Activated naive CD4-positive, alpha-beta T cell treated with anti-CD3 and anti-CD28 coated beads, Interleukin-2, amount 10 ng/mL, durations not matched to agents 7 days and 5 days (primary cell): ENCODE results near the gene DUXB.

ENCODE experiments used
- CTCF ChIA-PET: fragments of 350-600 bp; sonication (Branson Sonifier 250); formaldehyde crosslinking; loops from one replicate; lab custom pipeline; 2021; ENCODE audit warnings: antibody characterized with exemption; lab: Charles Lee
- DNase-seq: peaks from one replicate; pipeline ENCODE4 v3.0.0-alpha.2; 2020
- H3K27ac Mint-ChIP-seq: one replicate; pipeline ENCODE4 v1.8.0; 2021; ENCODE audit warnings: mild to moderate bottlenecking, moderate library complexity, mixed read lengths
- H3K27me3 Mint-ChIP-seq: one replicate; pipeline ENCODE4 v1.8.0; 2021; ENCODE audit warnings: mild to moderate bottlenecking, mixed read lengths
- H3K36me3 Mint-ChIP-seq: one replicate; pipeline ENCODE4 v1.8.0; 2021; ENCODE audit warnings: mixed read lengths
- H3K4me1 Mint-ChIP-seq: one replicate; pipeline ENCODE4 v1.8.0; 2021; ENCODE audit warnings: mixed read lengths
- H3K4me3 Mint-ChIP-seq: one replicate; pipeline ENCODE4 v1.8.0; 2021; ENCODE audit warnings: mild to moderate bottlenecking, moderate library complexity, mixed read lengths
- H3K9me3 Mint-ChIP-seq: one replicate; pipeline ENCODE4 v1.8.0; 2021; ENCODE audit warnings: mixed read lengths

The DUXB gene

GRCh38 chr16:75701361-75701760 lies at the start of gene DUXB:
TSS of gene DUXB (minus strand) at chr16:75701461. CDS start at chr16:75701418, 43 bp downstream.
- H3K27ac Mint-ChIP-seq = no peak within 1 kb of the TSS

GRCh38 chr16:75750528-75750927 lies 49.3 kb upstream of the DUXB start:
- Mint-ChIP-seq H3K4me3 (no peak overlapping the region), H3K27ac (no peak overlapping the region), H3K9me3 (no peaks in the 10 kb centered on the region), H3K4me1 (no peaks in the 10 kb centered on the region), H3K36me3 (no peaks in the 10 kb centered on the region), H3K27me3 (peaks cover 17% of the 10 kb centered on the region)
- no peak for DNase-seq
- CTCF ChIA-PET = interaction anchor here (0.6 kb wide), 2 partner anchors 560 to 1392 kb away, joined by 3 read pairs; no protein-coding TSS in a partner anchor

More at GRCh38 chr16:75701361-75701760, at the start of gene DUXB:
- CTCF ChIA-PET = no interaction called here
- H3K36me3 Mint-ChIP-seq = no peaks in the 10 kb centered on the region
- no peaks in the 10 kb centered on the region for H3K4me1 Mint-ChIP-seq
- DNase-seq = no peak
- peaks cover 9% of the 10 kb centered on the region for H3K27me3 Mint-ChIP-seq
- no peaks in the 10 kb centered on the region for H3K9me3 Mint-ChIP-seq
- no peak within 1 kb of the TSS for H3K4me3 Mint-ChIP-seq

- CTCF ChIA-PET = no interaction called here
These were observed 45.1 kb upstream of the DUXB start for GRCh38 chr16:75746359-75746758.

GRCh38 chr16:75745823-75746222 lies 44.6 kb upstream of the DUXB start:
- peaks cover 13% of the 10 kb centered on the region for H3K9me3 Mint-ChIP-seq
- H3K36me3 Mint-ChIP-seq = no peaks in the 10 kb centered on the region
- CTCF ChIA-PET = no interaction called here
- H3K4me1 Mint-ChIP-seq = no peaks in the 10 kb centered on the region
- H3K4me3 Mint-ChIP-seq = no peak overlapping the region
- no peak overlapping the region for H3K27ac Mint-ChIP-seq
- H3K27me3 Mint-ChIP-seq = peaks cover 17% of the 10 kb centered on the region
- no peak for DNase-seq

More at GRCh38 chr16:75746359-75746758, 45.1 kb upstream of the DUXB start:
- Mint-ChIP-seq H3K27ac (no peak overlapping the region), H3K4me1 (no peaks in the 10 kb centered on the region), H3K36me3 (no peaks in the 10 kb centered on the region), H3K27me3 (peaks cover 17% of the 10 kb centered on the region), H3K9me3 (peaks cover 13% of the 10 kb centered on the region), H3K4me3 (no peak overlapping the region)
- DNase-seq = no peak

GRCh38 chr16:75745242-75745641 lies 44.0 kb upstream of the DUXB start:
- CTCF ChIA-PET = no interaction called here
- Mint-ChIP-seq H3K27me3 (peaks cover 17% of the 10 kb centered on the region), H3K9me3 (peaks cover 13% of the 10 kb centered on the region), H3K4me3 (no peak overlapping the region), H3K4me1 (no peaks in the 10 kb centered on the region), H3K27ac (no peak overlapping the region), H3K36me3 (no peaks in the 10 kb centered on the region)
- DNase-seq = no peak

GRCh38 chr16:75742424-75743047 lies 41.3 kb upstream of the DUXB start:
- no peak overlapping the region for H3K4me3 Mint-ChIP-seq
- CTCF ChIA-PET = no interaction called here
- no peaks in the 10 kb centered on the region for H3K36me3 Mint-ChIP-seq
- no peak for DNase-seq
- no peaks in the 10 kb centered on the region for H3K4me1 Mint-ChIP-seq
- peaks cover 5% of the 10 kb centered on the region for H3K27me3 Mint-ChIP-seq
- no peak overlapping the region for H3K27ac Mint-ChIP-seq
- H3K9me3 Mint-ChIP-seq = peaks cover 13% of the 10 kb centered on the region

- H3K4me3 Mint-ChIP-seq = no peak overlapping the region
- no peak for DNase-seq
- no peaks in the 10 kb centered on the region for H3K36me3 Mint-ChIP-seq
- H3K9me3 Mint-ChIP-seq = no peaks in the 10 kb centered on the region
- no peak overlapping the region for H3K27ac Mint-ChIP-seq
- no peaks in the 10 kb centered on the region for H3K4me1 Mint-ChIP-seq
- CTCF ChIA-PET = no interaction called here
- H3K27me3 Mint-ChIP-seq = no peaks in the 10 kb centered on the region
These were observed 32.3 kb upstream of the DUXB start for GRCh38 chr16:75733305-75734211.

- CTCF ChIA-PET = no interaction called here
These were observed 31.6 kb upstream of the DUXB start for GRCh38 chr16:75732871-75733270.

GRCh38 chr16:75727221-75727620 lies 26.0 kb upstream of the DUXB start:
- CTCF ChIA-PET = no interaction called here
- H3K9me3 Mint-ChIP-seq = no peaks in the 10 kb centered on the region
- H3K27ac Mint-ChIP-seq = no peak overlapping the region
- DNase-seq = no peak
- no peak overlapping the region for H3K4me3 Mint-ChIP-seq
- H3K27me3 Mint-ChIP-seq = no peaks in the 10 kb centered on the region
- H3K4me1 Mint-ChIP-seq = no peaks in the 10 kb centered on the region
- H3K36me3 Mint-ChIP-seq = no peaks in the 10 kb centered on the region

More at GRCh38 chr16:75732871-75733270, 31.6 kb upstream of the DUXB start:
- Mint-ChIP-seq H3K9me3 (no peaks in the 10 kb centered on the region), H3K4me3 (no peak overlapping the region), H3K27ac (no peak overlapping the region), H3K36me3 (no peaks in the 10 kb centered on the region), H3K4me1 (no peaks in the 10 kb centered on the region), H3K27me3 (no peaks in the 10 kb centered on the region)
- DNase-seq = no peak

GRCh38 chr16:75726390-75726789 lies 25.1 kb upstream of the DUXB start, which contains the start of gene CPHXL:
TSS of gene CPHXL (minus strand) at chr16:75726490. CDS start at chr16:75726442, 48 bp downstream.
- Mint-ChIP-seq H3K9me3 (no peaks in the 10 kb centered on the region), H3K27ac (no peak within 1 kb of the TSS), H3K27me3 (no peaks in the 10 kb centered on the region), H3K36me3 (no peaks in the 10 kb centered on the region), H3K4me1 (no peaks in the 10 kb centered on the region), H3K4me3 (no peak within 1 kb of the TSS)
- DNase-seq = no peak
- CTCF ChIA-PET = no interaction called here

- Mint-ChIP-seq H3K4me3 (no peak overlapping the region), H3K4me1 (no peaks in the 10 kb centered on the region), H3K36me3 (no peaks in the 10 kb centered on the region), H3K27ac (no peak overlapping the region), H3K9me3 (peaks cover 2% of the 10 kb centered on the region), H3K27me3 (no peaks in the 10 kb centered on the region)
- CTCF ChIA-PET = no interaction called here
- DNase-seq = no peak
These were observed 17.2 kb upstream of the DUXB start for GRCh38 chr16:75718452-75718851.

- CTCF ChIA-PET = no interaction called here
- Mint-ChIP-seq H3K27ac (no peak overlapping the region), H3K9me3 (peaks cover 7% of the 10 kb centered on the region), H3K4me3 (no peak overlapping the region), H3K36me3 (peaks cover 2% of the 10 kb centered on the region), H3K4me1 (no peaks in the 10 kb centered on the region), H3K27me3 (peaks cover 5% of the 10 kb centered on the region)
- no peak for DNase-seq
These were observed 13.4 kb upstream of the DUXB start for GRCh38 chr16:75714661-75715060.

- Mint-ChIP-seq H3K36me3 (peaks cover 2% of the 10 kb centered on the region), H3K9me3 (peaks cover 10% of the 10 kb centered on the region), H3K4me3 (no peak overlapping the region), H3K4me1 (no peaks in the 10 kb centered on the region), H3K27me3 (peaks cover 7% of the 10 kb centered on the region), H3K27ac (no peak overlapping the region)
- DNase-seq = no peak
- CTCF ChIA-PET = no interaction called here
These were observed 9.1 kb upstream of the DUXB start for GRCh38 chr16:75710344-75710743.

GRCh38 chr16:75703306-75703705 lies 2.0 kb upstream of the DUXB start:
- H3K4me1 Mint-ChIP-seq = no peaks in the 10 kb centered on the region
- no peak overlapping the region for H3K27ac Mint-ChIP-seq
- H3K4me3 Mint-ChIP-seq = no peak overlapping the region
- H3K27me3 Mint-ChIP-seq = peaks cover 9% of the 10 kb centered on the region
- no peaks in the 10 kb centered on the region for H3K9me3 Mint-ChIP-seq
- no peaks in the 10 kb centered on the region for H3K36me3 Mint-ChIP-seq
- CTCF ChIA-PET = no interaction called here
- DNase-seq = no peak

- H3K4me1 Mint-ChIP-seq = no peaks in the 10 kb centered on the region
- H3K4me3 Mint-ChIP-seq = no peak overlapping the region
- H3K27me3 Mint-ChIP-seq = peaks cover 9% of the 10 kb centered on the region
- CTCF ChIA-PET = no interaction called here
- no peaks in the 10 kb centered on the region for H3K9me3 Mint-ChIP-seq
- DNase-seq = no peak
- H3K27ac Mint-ChIP-seq = no peak overlapping the region
- no peaks in the 10 kb centered on the region for H3K36me3 Mint-ChIP-seq
These were observed 981 bp upstream of the DUXB start for GRCh38 chr16:75702242-75702641.
